HG03095 (cell line): Measurements from ENCODE around the gene TBC1D3.
"Not testable (repeated sequence)": the region's sequence is repeated elsewhere in the genome, so short reads cannot be mapped to it uniquely, and the experiment has no call there.

Source experiments
- ATAC-seq: cut with Tn5 transposase; IDR thresholded peaks from one replicate; pipeline ENCODE4 v1.9.1; 2021; ENCODE audit warnings: moderate library complexity; ENCODE audit not compliant: unreplicated experiment

The TBC1D3 gene

GRCh38 chr17:38192455-38192854, at the start of gene TBC1D3:
Gene TBC1D3, minus strand, starts transcription at chr17:38192555. Its CDS starts 1,526 bp downstream, at chr17:38191029.
- not testable (repeated sequence) for ATAC-seq

GRCh38 chr17:38232790-38233189, 40.4 kb upstream of the TBC1D3 start:
- ATAC-seq = not testable (repeated sequence)

- ATAC-seq = not testable (repeated sequence)
These were observed 33.6 kb upstream of the TBC1D3 start for GRCh38 chr17:38225844-38226495.

GRCh38 chr17:38220867-38221266, 28.5 kb upstream of the TBC1D3 start:
- not testable (repeated sequence) for ATAC-seq

- ATAC-seq = not testable (repeated sequence)
These were observed 7.9 kb upstream of the TBC1D3 start for GRCh38 chr17:38200271-38200670.

- not testable (repeated sequence) for ATAC-seq
These were observed 57.5 kb downstream of the TBC1D3 start for GRCh38 chr17:38134860-38135259.
